ENCODE measurements around the gene UBALD2. TPM values are rescaled to one million over a fixed set of nuclear protein-coding genes. Genes with fewer than 3 reads are reported as not detected.

UBALD2 gene
- total RNA-seq, 1 experiment from 2014 or later = 30.3 TPM

DNA sequence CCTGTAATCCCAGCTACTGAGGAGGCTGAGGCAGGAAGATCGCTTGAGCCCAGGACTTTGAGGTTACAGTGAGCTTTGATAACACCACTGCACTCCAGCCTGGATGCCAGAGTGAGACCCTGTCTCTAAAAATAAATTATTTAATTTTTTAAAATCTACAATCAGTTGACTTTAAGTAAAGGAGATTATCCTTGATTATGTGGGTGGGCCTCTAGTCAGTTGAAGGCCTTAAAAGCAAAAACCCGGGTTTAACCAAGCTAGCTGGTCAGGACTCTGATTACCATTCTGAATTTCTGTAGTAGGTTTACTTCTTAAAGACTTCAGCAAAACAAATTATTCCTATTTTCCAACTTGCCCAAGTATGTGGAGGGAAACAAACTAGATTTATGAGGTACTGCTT, 29.3 kb upstream of the UBALD2 start:
- POLR2A ChIA-PET = no interaction called here
- peaks cover 3% of the 10 kb centered on the region for H3K4me1 Mint-ChIP-seq
- H3K9me3 Mint-ChIP-seq = no peaks in the 10 kb centered on the region
- TF ChIP-seq RELA (CRISPR knock-in tag; IDR thresholded peaks at IDR 0.05; ENCODE audit: borderline replicate concordance) (no peak), ZNF138 (CRISPR knock-in tag; conservative IDR thresholded peaks at IDR 0.05) (no peak), KAT7 (CRISPR knock-in tag; IDR thresholded peaks at IDR 0.05; ENCODE audit: borderline replicate concordance) (no peak), HMGA2 (CRISPR knock-in tag; IDR thresholded peaks at IDR 0.05) (no peak), NR3C1 (CRISPR knock-in tag; conservative IDR thresholded peaks at IDR 0.05; ENCODE audit: low read depth) (no peak), SMAD4 (CRISPR knock-in tag; IDR thresholded peaks at IDR 0.05) (no peak), ZNF121 (CRISPR knock-in tag; IDR thresholded peaks at IDR 0.05) (no peak), NFATC4 (CRISPR knock-in tag; IDR thresholded peaks at IDR 0.05) (no peak), ZNF423 (CRISPR knock-in tag; IDR thresholded peaks at IDR 0.05) (no peak), GABPB1 (CRISPR knock-in tag; IDR thresholded peaks at IDR 0.05) (no peak), GTF2I (CRISPR knock-in tag; conservative IDR thresholded peaks at IDR 0.05) (no peak), MXD4 (CRISPR knock-in tag; IDR thresholded peaks at IDR 0.05; ENCODE audit: borderline replicate concordance) (no peak), PRRX2 (CRISPR knock-in tag; IDR thresholded peaks at IDR 0.05) (no peak), FOXP1 (CRISPR knock-in tag; IDR thresholded peaks at IDR 0.05; ENCODE audit: borderline replicate concordance) (no peak), CDX4 (CRISPR knock-in tag; IDR thresholded peaks at IDR 0.05; ENCODE audit: borderline replicate concordance) (no peak), ERG (CRISPR knock-in tag; IDR thresholded peaks at IDR 0.05) (no peak)
- TF ChIP-seq, protein P1, sequence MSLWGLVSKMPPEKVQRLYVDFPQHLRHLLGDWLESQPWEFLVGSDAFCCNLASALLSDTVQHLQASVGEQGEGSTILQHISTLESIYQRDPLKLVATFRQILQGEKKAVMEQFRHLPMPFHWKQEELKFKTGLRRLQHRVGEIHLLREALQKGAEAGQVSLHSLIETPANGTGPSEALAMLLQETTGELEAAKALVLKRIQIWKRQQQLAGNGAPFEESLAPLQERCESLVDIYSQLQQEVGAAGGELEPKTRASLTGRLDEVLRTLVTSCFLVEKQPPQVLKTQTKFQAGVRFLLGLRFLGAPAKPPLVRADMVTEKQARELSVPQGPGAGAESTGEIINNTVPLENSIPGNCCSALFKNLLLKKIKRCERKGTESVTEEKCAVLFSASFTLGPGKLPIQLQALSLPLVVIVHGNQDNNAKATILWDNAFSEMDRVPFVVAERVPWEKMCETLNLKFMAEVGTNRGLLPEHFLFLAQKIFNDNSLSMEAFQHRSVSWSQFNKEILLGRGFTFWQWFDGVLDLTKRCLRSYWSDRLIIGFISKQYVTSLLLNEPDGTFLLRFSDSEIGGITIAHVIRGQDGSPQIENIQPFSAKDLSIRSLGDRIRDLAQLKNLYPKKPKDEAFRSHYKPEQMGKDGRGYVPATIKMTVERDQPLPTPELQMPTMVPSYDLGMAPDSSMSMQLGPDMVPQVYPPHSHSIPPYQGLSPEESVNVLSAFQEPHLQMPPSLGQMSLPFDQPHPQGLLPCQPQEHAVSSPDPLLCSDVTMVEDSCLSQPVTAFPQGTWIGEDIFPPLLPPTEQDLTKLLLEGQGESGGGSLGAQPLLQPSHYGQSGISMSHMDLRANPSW (CRISPR knock-in tag; conservative IDR thresholded peaks at IDR 0.05; ENCODE audit: low read depth) = no peak
- TF ChIP-seq, protein P2, sequence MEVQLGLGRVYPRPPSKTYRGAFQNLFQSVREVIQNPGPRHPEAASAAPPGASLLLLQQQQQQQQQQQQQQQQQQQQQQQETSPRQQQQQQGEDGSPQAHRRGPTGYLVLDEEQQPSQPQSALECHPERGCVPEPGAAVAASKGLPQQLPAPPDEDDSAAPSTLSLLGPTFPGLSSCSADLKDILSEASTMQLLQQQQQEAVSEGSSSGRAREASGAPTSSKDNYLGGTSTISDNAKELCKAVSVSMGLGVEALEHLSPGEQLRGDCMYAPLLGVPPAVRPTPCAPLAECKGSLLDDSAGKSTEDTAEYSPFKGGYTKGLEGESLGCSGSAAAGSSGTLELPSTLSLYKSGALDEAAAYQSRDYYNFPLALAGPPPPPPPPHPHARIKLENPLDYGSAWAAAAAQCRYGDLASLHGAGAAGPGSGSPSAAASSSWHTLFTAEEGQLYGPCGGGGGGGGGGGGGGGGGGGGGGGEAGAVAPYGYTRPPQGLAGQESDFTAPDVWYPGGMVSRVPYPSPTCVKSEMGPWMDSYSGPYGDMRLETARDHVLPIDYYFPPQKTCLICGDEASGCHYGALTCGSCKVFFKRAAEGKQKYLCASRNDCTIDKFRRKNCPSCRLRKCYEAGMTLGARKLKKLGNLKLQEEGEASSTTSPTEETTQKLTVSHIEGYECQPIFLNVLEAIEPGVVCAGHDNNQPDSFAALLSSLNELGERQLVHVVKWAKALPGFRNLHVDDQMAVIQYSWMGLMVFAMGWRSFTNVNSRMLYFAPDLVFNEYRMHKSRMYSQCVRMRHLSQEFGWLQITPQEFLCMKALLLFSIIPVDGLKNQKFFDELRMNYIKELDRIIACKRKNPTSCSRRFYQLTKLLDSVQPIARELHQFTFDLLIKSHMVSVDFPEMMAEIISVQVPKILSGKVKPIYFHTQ (CRISPR knock-in tag; IDR thresholded peaks at IDR 0.05) = no peak
- peaks cover 30% of the 10 kb centered on the region for H3K27me3 Mint-ChIP-seq (ENCODE audit: low read depth)
- no peak overlapping the region for H3K27ac Mint-ChIP-seq
- no peak for ATAC-seq
- CTCF ChIA-PET = interaction anchor here (1.1 kb wide), 1 partner anchor 44 kb away, joined by 4 read pairs; no protein-coding TSS in a partner anchor
- H3K4me3 Mint-ChIP-seq = no peak overlapping the region
- H3K36me3 Mint-ChIP-seq = no peaks in the 10 kb centered on the region
- no peak for DNase-seq (ENCODE audit: low spot score)

- no peaks in the 10 kb centered on the region for H3K36me3 Mint-ChIP-seq
- ATAC-seq = no peak
- peaks cover 37% of the 10 kb centered on the region for H3K27me3 Mint-ChIP-seq (ENCODE audit: low read depth)
- ChIA-PET POLR2A (no interaction called here), CTCF (interaction anchor here (1.1 to 1.6 kb wide), 2 partner anchors 43 to 55 kb away, joined by 4 read pairs; no protein-coding TSS in a partner anchor)
- peaks cover 10% of the 10 kb centered on the region for H3K4me1 Mint-ChIP-seq
- H3K4me3 Mint-ChIP-seq = no peak overlapping the region
- H3K9me3 Mint-ChIP-seq = no peaks in the 10 kb centered on the region
- TF ChIP-seq ELF4 (CRISPR knock-in tag; IDR thresholded peaks at IDR 0.05; ENCODE audit: low read depth) (no peak), TP53 (CRISPR knock-in tag; IDR thresholded peaks at IDR 0.05) (no peak), NFYB (CRISPR knock-in tag; conservative IDR thresholded peaks at IDR 0.05; ENCODE audit: low read depth) (no peak), FOXJ3 (CRISPR knock-in tag; IDR thresholded peaks at IDR 0.05; ENCODE audit: borderline replicate concordance) (no peak), CREM (CRISPR knock-in tag; IDR thresholded peaks at IDR 0.05) (no peak), RELA (CRISPR knock-in tag; IDR thresholded peaks at IDR 0.05; ENCODE audit: borderline replicate concordance) (no peak), ZNF416 (CRISPR knock-in tag; IDR thresholded peaks at IDR 0.05) (no peak), ZNF121 (CRISPR knock-in tag; IDR thresholded peaks at IDR 0.05) (no peak), ZNF138 (CRISPR knock-in tag; conservative IDR thresholded peaks at IDR 0.05) (no peak), ATF1 (CRISPR knock-in tag; IDR thresholded peaks at IDR 0.05) (no peak), KAT7 (CRISPR knock-in tag; IDR thresholded peaks at IDR 0.05; ENCODE audit: borderline replicate concordance) (no peak)
- TF ChIP-seq, protein P3, sequence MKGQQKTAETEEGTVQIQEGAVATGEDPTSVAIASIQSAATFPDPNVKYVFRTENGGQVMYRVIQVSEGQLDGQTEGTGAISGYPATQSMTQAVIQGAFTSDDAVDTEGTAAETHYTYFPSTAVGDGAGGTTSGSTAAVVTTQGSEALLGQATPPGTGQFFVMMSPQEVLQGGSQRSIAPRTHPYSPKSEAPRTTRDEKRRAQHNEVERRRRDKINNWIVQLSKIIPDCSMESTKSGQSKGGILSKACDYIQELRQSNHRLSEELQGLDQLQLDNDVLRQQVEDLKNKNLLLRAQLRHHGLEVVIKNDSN (CRISPR knock-in tag; IDR thresholded peaks at IDR 0.05) = no peak
- TF ChIP-seq, protein P4, sequence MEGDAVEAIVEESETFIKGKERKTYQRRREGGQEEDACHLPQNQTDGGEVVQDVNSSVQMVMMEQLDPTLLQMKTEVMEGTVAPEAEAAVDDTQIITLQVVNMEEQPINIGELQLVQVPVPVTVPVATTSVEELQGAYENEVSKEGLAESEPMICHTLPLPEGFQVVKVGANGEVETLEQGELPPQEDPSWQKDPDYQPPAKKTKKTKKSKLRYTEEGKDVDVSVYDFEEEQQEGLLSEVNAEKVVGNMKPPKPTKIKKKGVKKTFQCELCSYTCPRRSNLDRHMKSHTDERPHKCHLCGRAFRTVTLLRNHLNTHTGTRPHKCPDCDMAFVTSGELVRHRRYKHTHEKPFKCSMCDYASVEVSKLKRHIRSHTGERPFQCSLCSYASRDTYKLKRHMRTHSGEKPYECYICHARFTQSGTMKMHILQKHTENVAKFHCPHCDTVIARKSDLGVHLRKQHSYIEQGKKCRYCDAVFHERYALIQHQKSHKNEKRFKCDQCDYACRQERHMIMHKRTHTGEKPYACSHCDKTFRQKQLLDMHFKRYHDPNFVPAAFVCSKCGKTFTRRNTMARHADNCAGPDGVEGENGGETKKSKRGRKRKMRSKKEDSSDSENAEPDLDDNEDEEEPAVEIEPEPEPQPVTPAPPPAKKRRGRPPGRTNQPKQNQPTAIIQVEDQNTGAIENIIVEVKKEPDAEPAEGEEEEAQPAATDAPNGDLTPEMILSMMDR (IDR thresholded peaks at IDR 0.05) = no peak
- no peak overlapping the region for H3K27ac Mint-ChIP-seq
- DNase-seq (ENCODE audit: low spot score) = no peak
Measured at GRCh38 chr17:76236603-76237002, 28.5 kb upstream of the UBALD2 start.
